Right lobe of liver (tissue), 6 donors: ENCODE measurements around the gene RAB6D. TPM values are rescaled to one million over a fixed set of nuclear protein-coding genes. Genes with fewer than 3 reads are reported as not detected.
"Not testable (repeated sequence)": the region's sequence is repeated elsewhere in the genome, so short reads cannot be mapped to it uniquely, and the experiment has no call there.

Experiments used
- ATAC-seq, 4 donors: fragments of 200-7000 bp; cut with Tn5 transposase; one replicate each; pipeline ENCODE4 v1.9.1; 2020; ENCODE audit warnings: mild to moderate bottlenecking in 4 of 4, moderate library complexity in 4 of 4
- DNase-seq, 3 donors: peaks; one replicate each; pipeline ENCODE4 v3.0.0-alpha.2; 2020
- H3K27ac ChIP-seq, 3 donors: fragments of 200-600 bp; one replicate each; pipeline ENCODE4 v1.8.0; 2022
- H3K27me3 ChIP-seq, 2 donors: fragments of 200-600 bp; one replicate each; pipeline ENCODE4 v1.8.0; 2022
- H3K36me3 ChIP-seq, 4 donors: fragments of 200-600 bp; sonication (generic) in 1 of 4; one replicate each; pipeline versions ENCODE4 v1.5.1 to v1.8.0; 2017 to 2022; ENCODE audit warnings: control low read depth in 1 of 4
- H3K4me1 ChIP-seq, 4 donors: fragments of 200-600 bp; sonication (generic) in 1 of 4; one replicate each; pipeline versions ENCODE4 v1.5.1 to v1.8.0; 2017 to 2022; ENCODE audit warnings: control low read depth in 1 of 4
- H3K4me3 ChIP-seq, 3 donors: fragments of 200-600 bp; one replicate each; pipeline ENCODE4 v1.8.0; 2022
- H3K9me3 ChIP-seq, 4 donors: fragments of 200-600 bp; sonication (generic) in 1 of 4; one replicate each; pipeline versions ENCODE4 v1.5.1 to v1.8.0; 2017 to 2022; ENCODE audit warnings: control low read depth in 1 of 4
- CTCF ChIP-seq, 4 donors: fragments of 200-600 bp in 3 of 4; fragments of 450-650 bp in 1 of 4; IDR thresholded peaks; one replicate each; pipeline versions ENCODE4 v1.5.1 to v1.8.0; 2016 to 2022; ENCODE audit warnings: antibody characterized with exemption in 4 of 4, mild to moderate bottlenecking in 2 of 4
- POLR2A ChIP-seq: fragments of 450-650 bp; IDR thresholded peaks from one replicate; pipeline ENCODE4 v1.6.1; 2017; ENCODE audit warnings: antibody characterized with exemption, mild to moderate bottlenecking
- WGBS: methylation state at CpG from one replicate; pipeline ENCODE4 v1.1.6; 2018; ENCODE audit warnings: low coverage, low lambda C conversion rate; ENCODE audit not compliant: insufficient coverage; ENCODE audit errors: missing lambda C conversion rate; 5-methylcytosine and 5-hydroxymethylcytosine counted together
- intact Hi-C, 2 donors: fragments of 100-400 bp; cut with DNase I; formaldehyde crosslinking; loops; one replicate each; pipeline versions ENCODE4 v1.11.2 to v1.14.1; 2022
- total RNA-seq, 6 experiments: library from RNA; depleted of rRNA in 2 of 6; stranded (reverse); fragments of >200 nt in 2 of 6; fragmentation: NEBNext Ultra II Directional in 3 of 6; extraction: Animal tissue kit (Norgen Biotek cat#: 25700) in 3 of 6; gene quantifications; one replicate each; pipeline versions ENCODE4 v1.1.0 to v1.2.4, GENCODE V29; 2016 to 2023
- donor health status: DM: no; HTN: yes; CAD: no.
- donor health status: DM: no; HTN: no; CAD: no.
- donor health status: DM: no; HTN: no; CAD: no.
- donor health status: DM: no; HTN: yes; CAD: no.
- donor health status: DM: no; HTN: yes; CAD: no.

Gene RAB6D
- total RNA-seq, 6 experiments from 2014 or later: 0.07 TPM; not detected in 5

- WGBS: 44% methylated on average over 5 of the region's 12 CpGs
- DNase-seq (no peak), ATAC-seq (no peak)
- H3K27me3 ChIP-seq: no peaks in the 10 kb centered on the region
- H3K27ac ChIP-seq: no peak overlapping the region
- no peaks in the 10 kb centered on the region for H3K9me3 ChIP-seq
- H3K4me1 ChIP-seq: no peaks in the 10 kb centered on the region
- intact Hi-C loops: no loop called here
- no peak overlapping the region for H3K4me3 ChIP-seq
- no peaks in the 10 kb centered on the region for H3K36me3 ChIP-seq
- no peak for TF ChIP-seq CTCF (IDR thresholded peaks at IDR 0.05)
- no peak for TF ChIP-seq POLR2A
These were observed 40.8 kb upstream of the RAB6D start for GRCh38 chr2:131404753-131405152.

DNA sequence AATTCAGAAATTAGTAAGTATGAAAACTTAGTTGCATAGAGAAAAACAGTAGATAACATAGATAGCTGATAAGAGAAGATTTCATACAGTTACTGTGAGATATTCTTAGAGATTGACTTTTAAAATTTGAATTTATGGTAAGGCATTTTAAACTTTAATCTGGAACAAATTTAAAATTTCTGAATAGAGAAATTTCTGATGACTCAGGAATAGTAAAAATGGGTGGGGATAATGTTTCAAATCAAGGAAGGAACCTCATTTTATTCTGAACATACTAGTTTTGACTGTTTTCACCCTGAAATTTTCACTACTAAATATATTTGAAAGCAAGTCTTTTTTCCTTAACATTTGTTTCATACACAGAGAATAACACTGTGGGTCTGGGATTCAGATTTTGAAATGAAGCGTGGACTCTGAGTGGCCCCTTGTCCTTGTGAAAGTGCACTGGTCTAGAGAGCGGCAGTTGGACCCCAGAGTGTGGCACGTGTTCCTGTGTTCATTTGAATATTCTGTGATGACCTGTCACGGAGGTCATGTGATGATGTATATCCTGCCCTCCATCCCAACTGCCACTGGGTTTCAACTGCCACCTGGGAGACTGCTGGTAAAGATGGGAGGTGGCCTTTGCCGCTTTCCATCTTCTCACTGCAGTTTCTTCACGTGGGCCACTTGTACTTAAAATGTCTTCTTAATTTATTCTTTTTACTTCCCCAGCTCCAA, 38.5 kb upstream of the RAB6D start:
- Histone ChIP-seq H3K27me3 (no peaks in the 10 kb centered on the region), H3K4me1 (no peaks in the 10 kb centered on the region), H3K27ac (no peak overlapping the region), H3K36me3 (no peaks in the 10 kb centered on the region), H3K4me3 (no peak overlapping the region), H3K9me3 (no peaks in the 10 kb centered on the region)
- no peak for DNase-seq
- intact Hi-C loops: no loop called here
- TF ChIP-seq POLR2A (no peak), CTCF (IDR thresholded peaks at IDR 0.05) (no peak)
- no peak for ATAC-seq
- WGBS: 48% methylated on average over 5 of the region's 6 CpGs

GRCh38 chr2:131400849-131401248, 36.9 kb upstream of the RAB6D start:
- intact Hi-C loops: no loop called here
- H3K27me3 ChIP-seq: no peaks in the 10 kb centered on the region
- ATAC-seq (no peak), DNase-seq (no peak)
- H3K36me3 ChIP-seq: no peaks in the 10 kb centered on the region
- TF ChIP-seq CTCF (IDR thresholded peaks at IDR 0.05) (no peak), POLR2A (no peak)
- no peaks in the 10 kb centered on the region for H3K4me1 ChIP-seq
- H3K4me3 ChIP-seq: no peak overlapping the region
- H3K9me3 ChIP-seq: no peaks in the 10 kb centered on the region
- 80% methylated on average over 1 of the region's 4 CpGs for WGBS
- no peak overlapping the region for H3K27ac ChIP-seq

DNA sequence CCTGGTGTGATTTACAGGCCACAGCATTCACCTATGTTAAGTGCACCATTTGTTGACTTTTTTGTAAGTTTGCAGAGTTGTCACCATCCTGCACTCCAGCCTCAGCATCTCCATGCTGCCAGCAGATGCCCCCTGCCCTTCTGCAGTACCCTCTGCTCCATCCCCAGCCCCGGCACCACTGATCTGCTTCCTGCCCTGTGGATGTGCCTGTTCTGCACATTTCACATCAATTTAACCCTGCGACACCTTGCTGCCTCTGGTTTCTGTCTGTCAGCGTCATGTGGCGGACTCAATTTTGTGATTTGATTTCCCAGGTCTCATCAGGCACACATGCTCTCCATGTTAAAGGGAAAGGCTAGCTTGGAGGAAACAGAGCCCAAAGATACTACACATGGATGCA, 36.5 kb upstream of the RAB6D start:
- H3K27me3 ChIP-seq, H3K9me3 ChIP-seq, intact Hi-C loops, H3K27ac ChIP-seq, H3K4me1 ChIP-seq, ATAC-seq, H3K36me3 ChIP-seq, H3K4me3 ChIP-seq, DNase-seq: not testable (repeated sequence)
- WGBS: 66% methylated on average over 4 of the region's 4 CpGs

DNA sequence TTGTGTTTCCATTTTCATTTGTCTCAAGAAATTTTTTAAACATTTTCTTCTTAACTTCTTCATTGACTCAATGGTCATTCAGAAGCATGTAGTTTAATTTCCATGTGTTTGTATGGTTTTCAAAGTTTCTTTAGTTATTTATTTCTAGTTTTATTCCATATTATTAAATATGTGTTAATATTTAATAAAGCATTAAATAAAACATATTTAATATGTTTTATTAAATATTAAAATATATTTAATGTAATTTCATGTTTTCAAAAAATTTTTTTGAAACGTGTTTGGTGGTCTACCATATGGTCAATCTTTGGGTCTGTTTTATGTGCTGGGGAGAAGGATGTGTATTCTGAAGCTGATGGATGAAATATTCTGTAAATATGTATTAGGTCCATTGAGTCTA, 32.2 kb upstream of the RAB6D start:
- ATAC-seq, DNase-seq, intact Hi-C loops, H3K36me3 ChIP-seq, H3K9me3 ChIP-seq, H3K27me3 ChIP-seq, H3K4me3 ChIP-seq, H3K27ac ChIP-seq, H3K4me1 ChIP-seq: not testable (repeated sequence)
- WGBS: 48% methylated on average over 1 of the region's 1 CpG

- not testable (repeated sequence) for ATAC-seq
These were observed 31.2 kb upstream of the RAB6D start for GRCh38 chr2:131395024-131395645.

More at GRCh38 chr2:131395024-131395645, 31.2 kb upstream of the RAB6D start:
- DNase-seq, H3K36me3 ChIP-seq, H3K4me3 ChIP-seq, H3K9me3 ChIP-seq, H3K27ac ChIP-seq, H3K4me1 ChIP-seq, intact Hi-C loops, H3K27me3 ChIP-seq: not testable (repeated sequence)
- 27% methylated on average over 3 of the region's 29 CpGs for WGBS
